MV-4-11 (cell line): ENCODE results near the gene FNDC10.
"Not testable (repeated sequence)": the region's sequence is repeated elsewhere in the genome, so short reads cannot be mapped to it uniquely, and the experiment has no call there.

ENCODE experiments used
- DNase-seq: peaks from one replicate; lab custom pipeline; 2025; lab: John Stamatoyannopoulos, UW

Gene FNDC10

DNA sequence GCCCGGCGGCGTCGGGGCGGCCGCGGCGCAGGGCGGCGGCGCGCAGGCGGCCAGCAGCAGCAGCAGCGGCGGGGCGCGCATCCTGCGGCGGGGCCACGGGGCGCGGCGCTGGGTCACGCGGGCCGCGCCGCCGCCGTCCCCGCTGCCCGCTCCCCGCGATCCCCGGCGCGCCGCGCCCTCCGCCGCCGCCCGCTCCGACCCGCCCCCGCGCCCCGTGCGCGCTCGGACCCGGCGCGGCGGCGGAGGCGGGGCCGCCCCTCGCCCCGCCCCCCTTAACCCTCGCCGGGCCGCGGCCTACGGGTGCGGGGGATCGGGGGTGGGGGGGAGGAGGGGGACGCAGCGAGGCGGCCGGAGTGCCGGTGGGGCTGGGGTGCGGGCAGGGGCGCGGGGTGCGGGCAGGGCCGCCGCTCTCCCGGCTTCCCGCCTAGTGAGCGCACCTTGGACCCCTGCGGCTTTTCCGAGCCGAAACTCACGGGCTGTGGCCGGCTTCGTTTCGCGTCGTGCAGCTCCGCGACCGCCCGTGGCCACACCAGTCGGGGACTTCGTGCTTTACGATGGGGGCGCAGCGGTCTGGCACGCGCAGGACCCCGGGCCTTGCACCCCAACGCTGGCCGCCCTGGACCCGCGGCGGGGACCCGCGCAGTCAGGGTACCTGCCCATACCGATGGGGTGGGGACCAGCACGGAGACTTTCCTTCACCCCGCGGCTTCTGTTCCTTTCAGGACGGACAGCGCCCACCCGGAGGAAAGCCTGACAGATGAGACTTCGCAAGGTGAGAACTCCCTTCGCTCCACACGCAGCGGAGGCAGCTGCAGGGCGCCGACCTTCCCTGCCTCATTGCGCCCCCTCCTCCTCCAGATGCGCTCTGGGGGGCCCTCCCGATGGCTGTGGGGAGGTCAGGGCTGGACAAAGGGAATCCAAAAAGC is at the start of gene FNDC10:
Gene FNDC10 (minus strand): TSS at position 201 of the 926 bp plus-strand sequence. CDS start 120 bp downstream, at position 81.
- DNase-seq = no peak

DNA sequence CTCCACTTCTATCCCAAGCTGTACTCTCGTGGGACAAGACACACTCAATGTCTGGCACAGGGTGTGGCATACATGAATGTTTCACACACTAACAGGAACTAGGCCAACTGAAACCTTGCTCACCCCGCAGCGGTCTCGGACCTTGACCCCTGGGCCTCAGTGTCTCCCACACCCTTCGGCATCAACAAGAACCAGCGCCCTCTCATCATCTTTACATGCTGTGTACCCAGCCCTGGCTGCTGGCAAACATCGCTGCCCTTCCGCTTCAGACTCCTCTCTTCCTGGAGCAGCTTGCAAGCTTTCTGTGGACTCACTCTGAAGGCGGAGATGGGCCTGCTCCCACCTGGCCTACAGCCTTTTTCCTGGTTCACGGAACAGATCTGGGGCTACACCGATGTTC is 48.3 kb upstream of the FNDC10 start:
- not testable (repeated sequence) for DNase-seq

DNA sequence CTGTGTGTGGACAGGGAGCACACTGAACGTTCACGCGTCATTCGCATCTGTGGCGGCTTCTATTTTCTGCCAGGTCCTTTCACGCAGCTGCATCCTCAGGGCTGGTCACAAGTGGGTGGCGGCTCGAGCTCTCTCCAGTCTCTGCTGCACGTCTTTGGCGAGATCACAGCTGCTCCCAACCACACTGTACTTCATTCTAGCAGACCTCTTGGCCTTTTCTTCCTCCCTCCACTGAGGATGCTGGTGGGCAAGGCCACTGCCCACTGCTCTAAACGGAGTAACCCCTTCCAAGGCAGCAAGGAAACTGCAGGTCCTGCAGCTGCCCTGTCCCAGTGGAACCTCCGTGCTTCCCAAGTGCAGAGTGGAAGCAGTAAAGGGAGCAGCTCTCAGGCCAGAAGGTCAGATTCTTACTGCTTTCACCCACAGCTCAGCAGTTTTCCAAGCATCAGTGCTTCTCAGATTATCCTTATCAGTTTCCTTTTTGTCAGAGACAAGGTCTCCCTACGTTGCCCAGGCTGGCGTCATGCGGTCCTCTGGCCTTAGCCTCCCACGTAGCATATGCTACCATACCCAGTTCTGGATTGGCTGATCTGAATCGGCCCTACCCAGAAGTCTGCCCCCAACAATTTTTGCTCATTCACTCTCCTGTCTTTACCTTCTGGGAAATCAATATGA is 47.8 kb upstream of the FNDC10 start:
- DNase-seq = not testable (repeated sequence)

DNA sequence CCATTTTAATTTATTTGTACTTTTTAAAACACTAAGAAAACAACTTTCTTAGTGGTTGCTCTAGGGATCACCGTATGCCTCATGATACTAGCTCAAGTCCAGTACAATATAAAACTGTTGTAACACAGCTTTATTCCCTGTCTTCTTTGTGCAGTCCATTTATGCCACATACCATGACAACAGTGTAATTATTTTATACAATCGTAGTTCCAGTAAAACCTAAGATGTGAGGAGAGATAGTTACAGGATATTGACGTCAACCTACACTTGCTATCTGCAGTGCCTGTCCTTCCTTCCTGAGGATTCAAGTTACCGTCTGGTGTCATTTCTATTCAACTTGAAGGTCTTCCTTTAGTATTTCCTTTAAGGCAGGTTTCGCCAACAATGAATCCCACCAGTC is 46.4 kb upstream of the FNDC10 start:
- DNase-seq = not testable (repeated sequence)

DNA sequence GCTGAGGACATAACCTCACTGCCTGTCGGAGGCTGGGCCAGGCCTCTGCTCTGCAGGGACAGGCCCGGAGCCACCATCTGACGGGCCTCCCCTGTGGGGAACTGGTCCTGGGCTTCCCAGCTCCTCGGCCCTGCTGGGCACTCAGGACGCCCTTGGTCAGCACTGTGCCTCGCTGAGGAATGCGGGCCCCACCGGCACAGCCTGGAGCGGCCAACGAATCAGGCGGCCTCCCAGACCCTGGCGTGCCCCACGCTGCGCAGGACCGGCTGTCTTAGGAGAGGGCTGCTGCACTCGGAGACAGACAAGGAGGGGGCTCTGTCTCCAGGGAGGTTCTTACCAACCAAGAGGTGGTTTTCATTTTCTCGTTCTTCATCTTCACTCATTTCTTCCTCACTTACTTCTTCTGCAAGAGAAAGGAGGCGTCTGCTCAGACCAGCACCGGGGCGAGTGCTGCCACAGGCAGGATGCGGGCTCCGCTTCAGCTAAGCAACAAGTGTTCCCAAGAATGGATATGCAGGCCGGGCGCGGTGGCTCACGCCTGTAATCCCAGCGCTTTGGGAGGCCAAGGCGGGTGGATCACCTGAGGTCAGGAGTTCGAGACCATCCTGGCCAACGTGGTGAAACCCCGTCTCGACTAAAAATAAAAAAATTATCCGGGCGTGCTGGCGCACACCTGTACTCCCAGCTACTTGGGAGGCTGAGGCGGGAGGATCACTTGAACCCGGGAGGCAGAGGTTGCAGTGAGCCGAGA is 41.0 kb upstream of the FNDC10 start:
- DNase-seq = not testable (repeated sequence)

DNA sequence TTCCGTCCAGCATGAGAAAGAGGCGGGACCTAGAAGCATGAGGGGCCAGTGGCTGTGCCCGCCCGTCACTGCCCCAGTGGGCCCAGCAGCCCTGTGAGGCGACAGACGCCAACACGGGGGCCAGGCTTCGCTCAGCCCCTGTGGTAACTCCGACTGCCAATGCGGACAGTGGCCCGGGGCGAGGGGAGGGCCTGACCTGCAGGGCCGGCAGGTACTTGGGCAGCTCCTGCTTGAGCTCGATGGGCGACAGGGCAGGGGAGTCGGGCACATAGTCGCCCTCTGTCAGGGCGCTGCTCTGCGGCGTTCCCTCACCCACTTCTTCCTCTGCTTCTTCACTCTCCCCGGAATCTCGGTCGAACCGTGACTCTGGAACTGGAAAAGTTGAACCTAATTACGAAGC is 40.1 kb upstream of the FNDC10 start:
- DNase-seq = not testable (repeated sequence)

DNA sequence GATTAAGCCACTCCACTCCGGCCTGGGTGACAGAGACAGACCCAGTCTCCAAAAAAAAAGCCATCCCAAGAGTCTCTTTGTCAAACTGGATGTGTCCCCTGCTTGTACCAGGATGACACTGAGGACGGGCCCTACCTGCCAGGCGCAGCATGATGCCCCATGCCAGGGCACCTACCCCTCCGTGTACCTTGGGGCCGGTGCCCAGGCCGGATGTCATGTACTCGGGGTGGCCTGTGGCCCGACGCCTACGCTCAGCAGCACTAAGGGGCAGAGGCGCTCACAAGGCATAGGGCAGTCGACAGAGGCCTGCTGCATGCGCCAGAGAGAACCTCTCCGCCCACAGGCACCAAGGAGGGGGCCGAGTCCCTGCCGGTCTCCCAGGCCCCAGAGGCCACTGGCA is 39.4 kb upstream of the FNDC10 start:
- not testable (repeated sequence) for DNase-seq

DNA sequence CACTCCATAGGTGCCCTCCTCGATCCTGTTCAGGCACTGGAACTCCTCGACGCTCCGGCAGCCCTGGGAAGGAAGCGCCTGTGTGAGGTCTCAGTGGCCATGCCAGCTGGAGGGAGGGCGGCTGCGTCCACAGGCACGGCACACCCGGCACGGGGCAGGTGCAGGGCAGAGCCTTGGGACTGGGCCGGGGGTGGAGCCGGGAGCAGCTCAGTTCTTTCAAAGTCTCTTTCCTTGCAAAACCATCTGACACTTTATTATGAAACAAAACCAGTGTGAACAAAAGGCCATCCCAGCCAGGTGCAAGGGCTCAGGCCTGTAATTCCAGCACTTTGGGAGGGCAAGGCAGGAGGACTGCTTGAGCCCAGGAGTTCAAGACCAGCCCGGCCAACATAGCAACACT is 38.6 kb upstream of the FNDC10 start:
- not testable (repeated sequence) for DNase-seq

DNA sequence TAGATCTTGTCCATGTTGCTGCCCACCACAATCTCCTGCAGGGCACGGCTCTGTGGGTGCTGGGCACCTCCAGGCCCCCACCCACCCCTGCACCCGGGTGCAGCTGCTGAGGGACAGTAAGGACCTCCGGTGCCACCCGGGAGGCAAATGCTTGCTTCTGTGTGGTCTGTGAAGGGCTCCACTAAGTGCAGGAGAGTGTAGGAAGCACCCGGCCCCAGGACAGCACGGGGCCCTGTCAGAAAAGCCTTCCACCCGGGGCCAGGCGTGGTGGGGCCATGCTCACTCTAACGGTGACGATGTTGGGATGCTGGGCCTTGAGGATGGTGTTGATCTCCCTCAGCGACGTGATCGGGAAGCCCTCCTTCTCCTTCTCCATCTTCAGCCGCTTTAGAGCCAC is 37.5 kb upstream of the FNDC10 start:
- not testable (repeated sequence) for DNase-seq

DNA sequence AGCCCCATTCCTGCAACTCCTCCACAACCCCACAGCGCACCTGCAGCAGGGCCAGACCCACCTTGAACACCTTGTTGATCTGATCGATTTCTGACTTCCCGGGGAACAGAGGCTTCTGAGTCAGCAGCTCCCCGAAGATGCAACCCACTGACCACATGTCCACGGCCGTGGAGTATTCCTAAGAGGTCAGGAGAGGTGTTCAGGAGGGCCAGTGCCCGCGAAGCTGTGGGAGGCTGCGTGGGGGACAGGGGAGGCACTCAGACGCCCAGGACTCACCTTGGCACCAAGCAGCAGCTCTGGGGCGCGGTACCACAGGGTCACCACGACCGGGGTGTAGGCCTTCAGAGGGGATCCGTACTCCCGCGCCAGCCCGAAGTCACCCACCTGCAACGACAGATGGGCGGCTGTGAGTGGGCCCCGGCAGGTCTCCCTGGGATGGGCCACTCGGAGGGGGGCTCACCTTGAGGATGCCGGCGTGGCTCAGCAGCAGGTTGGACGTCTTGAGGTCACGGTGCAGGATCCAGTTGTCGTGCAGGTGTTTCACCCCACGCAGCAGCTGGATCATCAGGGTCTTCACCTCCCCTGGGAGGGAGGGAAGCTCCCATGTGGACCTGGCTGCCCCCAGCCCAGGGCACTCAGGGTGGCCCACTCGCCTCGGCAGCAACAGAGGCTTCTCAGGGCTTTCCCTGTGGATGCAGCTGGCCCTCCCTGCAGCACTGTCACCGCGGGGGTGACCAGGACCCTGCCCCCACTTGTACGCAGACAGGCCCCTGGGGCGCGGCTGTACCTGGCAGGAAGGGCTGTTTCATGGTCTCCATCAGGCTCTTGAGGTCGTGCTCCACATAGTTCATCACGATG is 36.9 kb upstream of the FNDC10 start:
- DNase-seq = not testable (repeated sequence)

DNA sequence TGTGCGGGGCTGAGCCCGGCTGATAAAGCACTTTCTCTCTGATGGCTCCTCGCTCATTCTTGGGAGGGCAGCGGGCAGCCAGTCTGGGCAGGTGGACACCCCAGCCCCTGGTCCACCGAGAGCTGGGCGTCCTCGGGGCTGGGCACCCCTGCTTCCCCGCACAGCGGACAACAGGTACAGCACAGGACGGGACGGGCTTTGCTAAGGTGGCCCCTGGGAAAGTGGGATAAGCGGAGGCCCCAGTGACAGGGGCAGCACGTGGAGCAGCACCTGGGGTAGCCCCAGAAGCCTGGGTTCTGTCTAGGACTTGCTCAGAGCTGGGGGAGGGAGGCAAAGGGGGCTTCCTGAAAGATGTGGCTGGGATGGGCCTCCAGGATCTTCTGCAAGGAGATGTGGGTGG is 34.7 kb upstream of the FNDC10 start:
- not testable (repeated sequence) for DNase-seq

DNA sequence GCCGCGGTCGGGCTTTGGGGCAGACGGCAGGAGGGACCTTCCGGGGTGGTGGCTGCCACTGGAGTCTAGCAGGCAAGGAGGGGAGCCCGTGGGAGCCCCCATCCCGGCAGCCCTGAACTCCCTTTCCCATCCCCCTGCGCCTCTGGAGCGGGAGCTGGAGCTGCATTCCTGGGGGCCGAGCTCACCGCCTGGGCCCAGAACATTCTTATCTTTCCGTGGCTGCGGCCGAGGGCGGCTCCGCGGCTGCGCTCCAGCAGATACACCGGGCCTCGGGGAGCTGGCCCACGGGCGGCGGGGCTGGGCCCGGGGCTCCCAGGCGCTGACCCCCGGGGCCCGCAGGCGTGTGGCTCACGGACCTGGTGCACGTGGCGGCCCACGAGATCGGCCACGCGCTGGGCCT is 33.5 kb upstream of the FNDC10 start:
- not testable (repeated sequence) for DNase-seq

DNA sequence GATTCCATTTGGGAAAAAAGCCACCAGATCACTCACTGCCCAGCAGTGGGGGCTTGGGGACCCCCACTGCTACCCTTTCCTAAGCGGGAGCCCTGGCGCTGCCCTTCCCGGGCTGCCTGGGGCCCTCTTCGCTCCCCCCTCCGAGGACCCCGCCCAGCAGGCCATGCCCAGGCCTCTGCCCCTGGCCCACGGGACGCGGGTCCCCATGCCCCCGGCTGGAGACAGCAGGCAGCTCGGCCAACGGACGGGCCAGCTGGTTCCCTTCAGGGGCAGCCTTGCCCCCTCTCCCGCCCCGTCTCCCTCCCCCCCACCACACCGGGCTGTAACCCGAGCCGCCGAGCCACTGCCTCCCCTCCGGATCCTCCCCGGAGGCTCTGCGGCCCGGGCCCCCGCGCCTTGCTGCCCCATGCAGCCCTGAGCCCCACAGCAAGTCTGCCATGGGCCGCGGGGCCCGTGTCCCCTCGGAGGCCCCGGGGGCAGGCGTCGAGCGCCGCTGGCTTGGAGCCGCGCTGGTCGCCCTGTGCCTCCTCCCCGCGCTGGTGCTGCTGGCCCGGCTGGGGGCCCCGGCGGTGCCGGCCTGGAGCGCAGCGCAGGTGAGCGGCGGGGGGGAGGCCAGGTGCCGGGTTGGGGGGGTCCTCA is 32.0 kb upstream of the FNDC10 start, which contains the start of gene MMP23B:
Gene MMP23B (plus strand): TSS at position 392 of the 639 bp plus-strand sequence. CDS start 46 bp downstream, at position 438.
- DNase-seq = no peak

DNA sequence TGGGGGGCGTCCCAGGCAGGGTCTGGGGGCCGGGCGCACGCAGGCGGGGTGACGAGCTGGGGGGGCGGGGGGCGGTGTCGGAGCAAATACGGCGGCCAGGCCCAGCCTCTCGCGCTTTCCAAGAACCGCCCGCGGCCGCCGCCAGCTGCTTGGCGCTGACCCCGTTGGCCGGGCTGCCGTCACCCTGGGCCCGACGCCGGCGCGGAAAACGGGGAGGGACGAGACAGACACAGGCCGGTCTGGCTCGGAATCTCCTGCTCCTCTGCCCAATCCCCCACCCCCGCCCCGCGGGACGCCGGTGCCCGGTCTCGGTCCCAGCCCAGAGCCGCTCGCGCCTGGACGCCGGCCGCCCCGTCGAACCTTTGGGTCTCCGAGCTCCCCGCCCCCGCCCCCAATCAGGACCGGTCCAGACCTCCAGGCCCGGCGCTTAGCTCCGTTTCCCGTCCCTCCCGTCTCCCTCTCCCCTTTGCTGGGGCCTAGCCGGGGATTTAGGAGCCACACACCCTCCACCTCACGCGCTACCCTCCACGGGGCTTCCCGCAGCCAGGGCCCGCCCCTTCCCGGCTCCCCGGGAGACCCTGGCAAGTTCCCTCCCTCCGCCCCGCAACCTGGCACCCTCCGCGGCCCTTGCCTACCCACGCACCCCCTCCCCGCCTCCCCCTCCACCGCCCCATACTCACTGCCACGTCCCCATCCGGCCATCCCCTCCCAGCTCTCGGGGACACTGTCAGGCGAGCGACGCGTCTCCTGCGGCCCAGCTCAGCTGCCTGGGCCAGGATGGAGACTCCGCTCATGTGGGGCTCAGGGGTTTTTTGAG is 31.2 kb upstream of the FNDC10 start:
- DNase-seq = no peak

DNA sequence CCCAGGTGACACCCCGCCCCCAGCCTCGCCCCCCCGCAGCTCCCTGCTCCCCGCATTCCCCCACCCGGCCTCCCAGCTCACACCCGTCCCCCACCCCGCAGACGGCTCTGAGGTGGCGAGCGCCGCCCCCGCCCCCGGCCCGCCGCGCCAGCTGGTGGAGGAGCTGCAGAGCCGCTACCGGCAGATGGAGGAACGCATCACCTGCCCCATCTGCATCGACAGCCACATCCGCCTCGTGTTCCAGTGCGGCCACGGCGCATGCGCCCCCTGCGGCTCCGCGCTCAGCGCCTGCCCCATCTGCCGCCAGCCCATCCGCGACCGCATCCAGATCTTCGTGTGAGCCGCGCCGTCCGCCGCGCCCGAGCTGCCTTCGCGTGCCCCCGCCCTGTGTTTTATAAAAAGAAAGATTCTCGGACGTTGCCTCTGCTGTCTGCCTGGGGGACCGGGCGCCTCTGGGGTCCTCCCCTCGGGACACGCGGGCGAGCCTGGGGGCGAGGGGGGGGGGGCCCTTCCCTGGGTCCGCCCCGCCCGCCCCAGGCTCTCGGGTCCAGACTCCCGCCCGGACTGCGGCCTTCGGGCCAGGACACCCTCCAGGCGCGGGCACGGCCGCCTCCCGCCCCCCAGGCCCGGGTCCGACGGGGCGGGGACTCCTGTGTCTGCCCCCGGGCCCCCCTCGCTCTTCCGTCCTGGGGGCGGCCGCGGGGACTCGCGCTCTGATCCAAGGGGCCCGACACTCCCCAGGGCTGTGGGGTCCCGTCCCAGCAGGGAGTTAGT is 30.4 kb upstream of the FNDC10 start:
- DNase-seq = peak; percentile 74

DNA sequence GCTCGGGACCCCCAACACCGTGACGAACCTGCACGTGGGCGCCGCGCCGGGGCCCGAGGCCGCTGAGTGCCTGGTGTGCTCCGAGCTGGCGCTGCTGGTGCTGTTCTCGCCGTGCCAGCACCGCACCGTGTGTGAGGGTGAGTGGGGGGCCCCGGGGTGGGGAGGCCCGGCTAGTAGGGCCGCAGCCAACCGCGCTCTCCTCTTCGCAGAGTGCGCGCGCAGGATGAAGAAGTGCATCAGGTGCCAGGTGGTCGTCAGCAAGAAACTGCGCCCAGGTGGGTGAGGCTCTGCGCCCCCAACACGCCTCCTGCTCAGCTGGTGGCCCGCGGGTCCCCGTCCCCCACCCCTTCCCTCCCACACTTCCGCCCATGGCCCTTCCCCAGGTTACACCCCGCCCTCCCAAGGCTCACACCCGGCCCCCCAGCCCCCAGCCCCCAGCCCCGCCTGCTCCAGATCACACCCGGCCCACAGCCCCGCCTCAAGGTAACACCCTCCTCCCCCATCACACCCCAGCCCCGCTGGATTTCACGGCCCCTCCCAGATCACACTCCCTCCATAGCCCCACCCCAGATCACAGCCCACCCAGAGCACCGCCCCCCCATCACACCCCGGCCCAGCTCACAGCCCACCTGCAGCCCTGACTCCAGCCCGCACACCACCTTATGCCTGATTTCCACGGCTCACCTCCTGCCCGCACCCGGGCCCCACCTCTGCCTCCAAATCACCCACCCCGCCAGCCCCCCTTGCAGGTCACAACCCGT is 29.7 kb upstream of the FNDC10 start:
- no peak for DNase-seq

DNA sequence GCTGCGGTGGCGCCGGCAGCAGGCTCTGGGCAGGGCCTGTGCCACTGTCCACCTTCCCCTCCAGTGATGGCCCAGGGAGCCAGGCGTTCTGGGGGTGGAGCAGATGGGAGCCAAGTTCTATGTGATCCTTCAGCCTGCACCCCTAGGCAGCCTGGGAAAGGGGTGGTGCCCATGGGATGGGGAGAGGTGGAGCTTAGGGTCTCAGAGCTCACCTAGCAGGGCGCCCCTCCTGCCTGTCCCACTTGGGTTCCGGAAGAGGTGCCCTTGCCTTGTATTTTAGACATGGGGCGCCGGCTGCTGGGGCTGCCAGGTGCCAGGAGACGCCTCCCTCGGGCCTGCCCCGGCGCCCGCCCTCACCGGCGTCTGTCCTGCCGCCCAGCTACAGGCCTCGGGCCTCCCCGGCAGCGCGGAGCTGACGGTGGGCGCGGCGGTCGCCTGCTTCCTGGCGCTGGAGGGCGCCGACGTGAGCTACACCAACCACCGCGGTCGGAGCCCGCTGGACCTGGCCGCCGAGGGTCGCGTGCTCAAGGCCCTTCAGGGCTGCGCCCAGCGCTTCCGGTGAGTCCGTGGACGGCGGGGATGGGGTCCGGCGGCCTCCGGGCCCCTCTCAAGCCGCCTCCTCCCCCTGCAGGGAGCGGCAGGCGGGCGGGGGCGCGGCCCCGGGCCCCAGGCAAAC is 29.0 kb upstream of the FNDC10 start:
- no peak for DNase-seq
